ENCODE data around the gene SWT1.

DNA sequence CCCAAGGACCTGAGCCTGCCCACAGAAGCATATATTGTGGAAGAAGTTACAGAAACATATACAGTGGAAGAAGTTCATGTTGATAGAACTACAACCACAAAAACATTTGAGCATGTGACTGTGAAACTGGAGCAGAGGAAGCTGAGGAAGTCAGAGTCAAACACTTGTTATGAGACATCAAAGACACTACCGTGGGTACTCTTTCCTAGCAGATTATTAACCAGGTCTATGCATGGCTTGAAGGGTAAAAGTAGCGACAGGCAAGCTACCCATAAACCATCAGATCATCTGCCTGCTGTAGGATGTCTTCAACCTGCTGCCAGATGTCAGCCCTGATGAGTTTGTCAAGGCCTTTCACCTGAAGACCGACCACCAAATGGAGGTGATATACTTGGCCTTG lies 124.3 kb downstream of the SWT1 start:
- TF ChIP-seq EZH2phosphoT487 (IDR thresholded peaks at IDR 0.05; ENCODE audit: insufficient read depth, low read depth), result no peak
- no peak for TF ChIP-seq EZH2 (IDR thresholded peaks at IDR 0.05; ENCODE audit: insufficient read depth, poor library complexity, severe bottlenecking)

Measured in GM23248 (cell line).